GM23248 (cell line): ENCODE measurements around the gene ESPNL.

Experiments used
- EZH2 ChIP-seq: fragments of 200-600 bp; sonication (generic); IDR thresholded peaks from 2 replicates; pipeline ENCODE4 v1.6.1; 2018; ENCODE audit warnings: antibody characterized with exemption, mild to moderate bottlenecking; ENCODE audit not compliant: insufficient read depth, poor library complexity, severe bottlenecking
- EZH2phosphoT487 ChIP-seq: fragments of 200-600 bp; sonication (generic); IDR thresholded peaks from 2 replicates; pipeline ENCODE4 v1.6.1; 2018; ENCODE audit warnings: antibody characterized with exemption, moderate library complexity, mild to moderate bottlenecking, low read depth; ENCODE audit not compliant: insufficient read depth

GRCh38 chr2:238128534-238129001 lies 28.4 kb downstream of the ESPNL start:
- TF ChIP-seq EZH2, result no peak
- TF ChIP-seq EZH2phosphoT487, result no peak
